Epithelial cell of esophagus (primary cell): Measurements from ENCODE around the gene LTBP2.

Experiments used
- DNase-seq: peaks from one replicate; pipeline ENCODE4 v3.0.0; 2010; ENCODE audit warnings: low read depth
- H3K4me3 ChIP-seq: 2 replicates; pipeline ENCODE4 v1.5.1; 2011; ENCODE audit warnings: mild to moderate bottlenecking, low read length, control low read depth
- TF ChIP-seq, protein P1 (sequence below): IDR thresholded peaks from 2 replicates; pipeline ENCODE4 v1.5.1; 2011; ENCODE audit warnings: low read depth, mild to moderate bottlenecking, low read length, control low read depth, inconsistent platforms; ENCODE audit not compliant: insufficient read depth; ENCODE audit errors: missing control alignments

Gene LTBP2

DNA sequence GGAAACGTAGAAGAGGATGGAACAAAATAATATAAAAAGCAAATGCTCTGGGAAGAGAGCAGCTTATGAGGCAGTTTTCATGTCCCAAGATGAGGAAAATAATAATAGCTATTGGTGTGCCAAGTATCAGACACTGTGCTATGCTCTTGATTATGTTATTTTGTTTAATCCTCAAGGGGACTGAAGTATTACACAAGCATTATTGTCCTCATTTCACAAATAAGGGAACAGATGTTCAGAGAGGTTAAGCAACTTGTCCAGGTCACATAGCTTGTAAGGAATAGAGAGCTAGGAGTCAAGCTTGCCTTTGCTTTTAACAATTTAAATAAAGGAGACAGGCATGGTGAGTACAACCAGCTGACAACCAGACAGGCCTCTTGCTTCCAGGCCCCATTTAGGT lies 26.9 kb upstream of the LTBP2 start:
- H3K4me3 ChIP-seq = no peak overlapping the region
- DNase-seq = no peak
- TF ChIP-seq, protein P1, sequence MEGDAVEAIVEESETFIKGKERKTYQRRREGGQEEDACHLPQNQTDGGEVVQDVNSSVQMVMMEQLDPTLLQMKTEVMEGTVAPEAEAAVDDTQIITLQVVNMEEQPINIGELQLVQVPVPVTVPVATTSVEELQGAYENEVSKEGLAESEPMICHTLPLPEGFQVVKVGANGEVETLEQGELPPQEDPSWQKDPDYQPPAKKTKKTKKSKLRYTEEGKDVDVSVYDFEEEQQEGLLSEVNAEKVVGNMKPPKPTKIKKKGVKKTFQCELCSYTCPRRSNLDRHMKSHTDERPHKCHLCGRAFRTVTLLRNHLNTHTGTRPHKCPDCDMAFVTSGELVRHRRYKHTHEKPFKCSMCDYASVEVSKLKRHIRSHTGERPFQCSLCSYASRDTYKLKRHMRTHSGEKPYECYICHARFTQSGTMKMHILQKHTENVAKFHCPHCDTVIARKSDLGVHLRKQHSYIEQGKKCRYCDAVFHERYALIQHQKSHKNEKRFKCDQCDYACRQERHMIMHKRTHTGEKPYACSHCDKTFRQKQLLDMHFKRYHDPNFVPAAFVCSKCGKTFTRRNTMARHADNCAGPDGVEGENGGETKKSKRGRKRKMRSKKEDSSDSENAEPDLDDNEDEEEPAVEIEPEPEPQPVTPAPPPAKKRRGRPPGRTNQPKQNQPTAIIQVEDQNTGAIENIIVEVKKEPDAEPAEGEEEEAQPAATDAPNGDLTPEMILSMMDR = no peak

DNA sequence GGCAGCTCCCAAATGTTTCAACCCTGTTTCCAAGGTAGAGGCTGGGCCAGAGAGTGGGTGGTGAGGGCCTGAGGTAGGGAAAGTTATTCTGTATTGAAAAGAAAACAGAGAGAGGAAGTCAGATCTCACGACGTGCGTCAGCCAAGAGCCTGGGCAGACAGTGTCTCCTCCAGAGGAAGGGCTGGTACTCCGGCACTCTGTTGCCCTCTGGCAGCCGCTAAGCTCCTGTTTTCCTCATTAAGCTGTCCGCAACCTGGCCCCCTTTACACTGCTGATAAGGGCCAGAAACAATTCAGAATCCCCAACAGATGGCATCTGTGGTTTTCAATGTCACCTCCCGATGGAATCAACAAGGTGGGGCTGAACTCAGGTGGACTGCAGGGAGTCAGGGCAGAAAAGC lies 26.0 kb upstream of the LTBP2 start:
- TF ChIP-seq, protein P1 = no peak
- DNase-seq = no peak
- no peak overlapping the region for H3K4me3 ChIP-seq

DNA sequence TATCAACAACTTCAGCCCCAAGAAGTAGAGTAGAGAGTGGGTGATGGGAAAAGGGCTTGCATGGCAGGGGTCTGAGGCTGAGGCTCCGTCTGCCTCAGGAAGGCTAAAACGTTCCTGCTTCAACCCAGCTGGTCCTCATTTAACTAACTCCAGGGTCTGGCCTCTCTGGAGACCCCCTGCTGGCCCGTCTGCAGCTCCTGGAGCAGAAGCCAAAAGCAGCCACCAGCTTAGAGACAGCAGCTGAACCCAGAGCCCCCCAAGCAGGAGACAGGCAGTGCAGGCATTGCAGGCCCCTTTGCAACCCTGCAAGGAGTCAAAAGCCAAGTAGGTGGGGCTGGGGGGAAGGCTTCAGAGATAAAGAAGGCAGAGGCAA lies 25.1 kb upstream of the LTBP2 start:
- H3K4me3 ChIP-seq = no peak overlapping the region
- TF ChIP-seq, protein P1 = no peak
- DNase-seq = no peak

DNA sequence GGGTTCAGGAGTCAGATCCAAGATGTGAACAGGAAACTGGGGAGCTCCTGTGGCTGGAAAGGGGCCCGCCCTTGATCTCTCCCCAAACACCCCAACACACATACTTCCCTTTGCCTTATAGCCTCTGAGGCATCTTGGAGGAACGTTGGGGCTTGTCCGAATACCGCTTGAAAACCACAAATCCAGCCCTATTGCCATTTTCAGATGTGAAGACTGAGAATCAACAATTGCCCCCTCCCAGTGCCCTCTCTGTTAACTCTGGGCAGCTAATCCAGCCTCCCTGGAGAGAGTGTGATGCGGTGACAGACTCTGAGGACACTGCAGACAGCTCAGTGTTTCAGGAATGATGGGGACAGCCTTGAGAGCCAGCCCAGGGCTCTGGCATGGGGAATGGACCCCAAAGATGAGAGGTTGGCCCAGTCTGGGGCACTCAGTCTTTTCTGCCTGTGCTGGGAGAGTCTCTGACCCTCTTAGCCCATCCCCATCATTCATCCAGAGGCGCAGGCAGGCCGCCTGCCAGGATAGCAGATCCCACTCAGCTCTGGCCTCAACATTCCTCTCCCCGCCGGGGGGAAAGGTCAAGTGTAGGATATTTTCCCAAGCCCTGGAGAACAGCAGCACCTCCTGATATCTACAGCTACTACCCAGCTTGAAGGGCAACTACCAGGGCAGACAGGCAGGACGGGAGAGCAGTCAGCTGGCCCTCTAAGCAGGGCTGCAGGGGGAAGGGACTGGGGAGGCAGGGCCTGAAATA lies 24.6 kb upstream of the LTBP2 start:
- peak; percentile 45 for DNase-seq
- TF ChIP-seq, protein P1 = no peak
- no peak overlapping the region for H3K4me3 ChIP-seq

DNA sequence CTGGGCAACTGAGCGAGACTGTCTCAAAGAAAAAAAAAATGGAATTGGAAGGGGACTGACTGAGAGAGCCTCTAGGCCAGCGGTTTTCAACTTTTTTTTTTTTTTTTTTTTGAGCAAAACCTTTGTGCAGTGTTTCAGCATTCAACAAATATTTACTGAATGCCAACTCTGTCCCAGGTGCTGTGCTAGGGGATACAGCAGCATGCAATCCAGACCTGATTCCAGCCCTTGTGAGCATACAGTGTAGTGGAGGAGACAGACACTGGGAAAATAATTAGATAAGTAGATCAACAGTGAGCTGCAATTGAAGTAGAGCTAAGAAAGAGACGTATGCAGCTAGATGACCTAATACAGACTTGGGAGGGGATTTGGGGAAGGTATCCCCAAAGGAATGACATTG lies 23.8 kb upstream of the LTBP2 start:
- no peak for DNase-seq
- TF ChIP-seq, protein P1 = no peak
- H3K4me3 ChIP-seq = no peak overlapping the region

DNA sequence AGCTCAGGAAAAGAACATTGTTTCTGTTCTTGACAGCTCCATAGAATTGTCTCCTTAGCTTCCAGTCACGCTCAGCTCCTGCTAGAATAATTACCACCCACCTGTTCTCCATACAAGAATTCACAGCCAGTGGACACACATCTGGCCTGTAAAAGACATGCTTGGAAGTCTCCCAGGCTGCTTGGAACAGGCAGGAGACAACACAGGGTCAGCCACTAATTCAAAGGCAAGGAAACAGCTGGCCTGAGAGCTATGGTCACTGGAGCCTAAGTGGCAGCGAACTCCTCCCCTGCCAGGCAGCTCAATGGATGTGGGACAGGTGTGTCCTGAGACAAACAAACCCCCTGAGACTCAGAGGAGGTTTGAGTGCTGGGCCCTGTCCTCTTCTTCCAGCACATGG lies 22.9 kb upstream of the LTBP2 start:
- H3K4me3 ChIP-seq = no peak overlapping the region
- no peak for DNase-seq
- TF ChIP-seq, protein P1 = no peak

DNA sequence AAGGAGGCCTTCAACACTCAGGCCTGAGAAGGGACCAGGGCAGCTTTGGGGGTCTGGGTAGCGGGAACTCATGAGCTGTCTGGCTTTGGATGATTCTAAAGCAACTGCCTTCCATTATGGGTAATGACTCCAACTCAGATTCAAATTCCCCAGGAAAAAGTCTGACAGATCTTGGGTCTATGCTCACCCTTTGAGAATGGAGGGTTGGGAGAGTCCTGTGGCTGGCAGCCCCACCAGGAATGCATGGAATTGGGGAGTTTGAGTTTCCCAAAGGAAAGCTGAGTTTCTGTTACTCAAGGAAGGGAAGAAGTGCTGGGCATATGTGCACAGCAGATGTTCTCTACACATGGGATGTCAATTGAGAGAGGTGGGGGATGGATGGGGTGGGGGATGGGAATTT lies 22.4 kb upstream of the LTBP2 start:
- DNase-seq = no peak
- TF ChIP-seq, protein P1 = no peak

More for the DNA sequence above, 22.4 kb upstream of the LTBP2 start:
- H3K4me3 ChIP-seq = no peak overlapping the region
